ENCODE measurements around the gene PLA2R1.
A peak's percentile ranks its signal among the peaks of the same experiment; 100 is the strongest.

PLA2R1 gene

DNA sequence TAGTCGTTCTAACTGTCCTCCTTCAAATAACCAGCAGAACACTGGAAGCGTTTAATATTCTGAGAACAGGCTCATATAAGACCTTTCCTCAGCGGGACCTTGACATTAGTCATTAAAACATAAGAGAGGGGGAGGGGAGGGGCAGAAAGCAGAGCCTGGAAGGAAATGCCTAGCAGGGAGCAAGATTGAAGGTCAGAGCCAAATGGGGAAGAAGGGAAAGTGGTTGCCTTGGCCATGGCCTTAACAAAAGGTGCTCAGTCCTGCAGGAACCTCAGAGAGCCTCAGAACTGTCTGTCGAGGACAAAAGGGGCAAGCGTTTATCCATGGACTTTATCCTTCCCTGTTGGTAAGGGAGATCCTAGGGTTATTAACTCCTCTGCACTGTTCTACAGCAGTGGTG, 856 bp upstream of the PLA2R1 start:
- Histone ChIP-seq H3K9me3 (ENCODE audit: control insufficient read depth, insufficient read depth, low read depth, low read length) (peaks cover 7% of the 10 kb centered on the region), H3K27ac (ENCODE audit: low read depth, low read length) (no peak overlapping the region), H3K9ac (ENCODE audit: low read length) (peak overlapping the region; percentile 64), H3K27me3 (ENCODE audit: control insufficient read depth, insufficient read depth, low read length) (peaks cover 24% of the 10 kb centered on the region), H3K4me3 (ENCODE audit: low read depth, low read length) (peak overlapping the region; percentile 71), H3K36me3 (ENCODE audit: control insufficient read depth, insufficient read depth, low read length) (no peaks in the 10 kb centered on the region), H3K4me1 (ENCODE audit: control insufficient read depth, insufficient read depth, low read length) (peaks cover 8% of the 10 kb centered on the region)

DNA sequence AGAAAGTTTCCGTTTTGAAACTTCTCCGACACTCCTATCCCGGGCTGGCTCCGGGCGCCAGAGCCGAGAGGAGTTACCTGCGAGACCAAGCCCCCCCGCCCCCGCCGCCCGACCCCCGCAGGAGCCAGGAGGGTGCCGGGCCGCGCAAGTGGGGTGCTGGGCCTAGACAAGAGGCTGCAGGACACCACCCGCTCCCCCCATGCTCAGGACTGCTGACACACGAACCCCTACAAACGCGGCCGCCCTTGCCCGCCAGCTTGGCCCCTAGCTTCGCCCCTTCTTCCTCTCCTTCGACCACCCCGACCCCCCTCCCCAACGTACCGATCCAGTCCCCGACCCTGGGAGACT, 497 bp downstream of the PLA2R1 start:
- no peak overlapping the region for H3K9ac ChIP-seq (ENCODE audit: low read length)
- H3K4me3 ChIP-seq (ENCODE audit: low read depth, low read length): peak overlapping the region; percentile 71

DNA sequence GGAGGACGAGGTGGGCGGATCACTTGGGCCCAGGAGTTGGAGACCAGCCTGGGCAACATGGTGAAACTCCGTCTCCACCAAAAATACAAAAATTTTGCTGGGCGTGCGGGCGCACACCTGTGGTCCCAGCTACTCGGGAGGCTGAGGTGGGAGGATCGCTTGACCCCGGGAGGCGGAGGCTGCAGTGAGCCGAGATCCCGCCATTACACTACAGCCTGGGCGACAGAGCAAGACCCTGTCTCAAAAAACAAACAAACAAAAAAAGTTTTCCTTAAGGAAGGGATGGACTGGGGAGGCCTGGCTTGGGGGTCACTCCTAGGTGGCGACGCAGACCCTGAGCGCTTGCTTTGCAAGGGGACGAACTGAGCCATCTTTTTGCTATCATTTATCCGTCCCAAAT, 882 bp downstream of the PLA2R1 start:
- H3K4me1 ChIP-seq (ENCODE audit: control insufficient read depth, insufficient read depth, low read length): peaks cover 12% of the 10 kb centered on the region
- H3K27ac ChIP-seq (ENCODE audit: low read depth, low read length): no peak overlapping the region
- H3K9ac ChIP-seq (ENCODE audit: low read length): no peak overlapping the region
- H3K36me3 ChIP-seq (ENCODE audit: control insufficient read depth, insufficient read depth, low read length): no peaks in the 10 kb centered on the region
- peaks cover 24% of the 10 kb centered on the region for H3K27me3 ChIP-seq (ENCODE audit: control insufficient read depth, insufficient read depth, low read length)
- H3K4me3 ChIP-seq (ENCODE audit: low read depth, low read length): peak overlapping the region; percentile 71
- peaks cover 5% of the 10 kb centered on the region; the same call in 1 of the 2 replicates for H3K9me3 ChIP-seq (ENCODE audit: control insufficient read depth, insufficient read depth, low read depth, low read length)

More for the DNA sequence above, 497 bp downstream of the PLA2R1 start:
- peaks cover 24% of the 10 kb centered on the region for H3K27me3 ChIP-seq (ENCODE audit: control insufficient read depth, insufficient read depth, low read length)
- no peaks in the 10 kb centered on the region for H3K36me3 ChIP-seq (ENCODE audit: control insufficient read depth, insufficient read depth, low read length)
- H3K27ac ChIP-seq (ENCODE audit: low read depth, low read length): no peak overlapping the region
- H3K9me3 ChIP-seq (ENCODE audit: control insufficient read depth, insufficient read depth, low read depth, low read length): peaks cover 5% of the 10 kb centered on the region; the same call in 1 of the 2 replicates
- H3K4me1 ChIP-seq (ENCODE audit: control insufficient read depth, insufficient read depth, low read length): peaks cover 10% of the 10 kb centered on the region

DNA sequence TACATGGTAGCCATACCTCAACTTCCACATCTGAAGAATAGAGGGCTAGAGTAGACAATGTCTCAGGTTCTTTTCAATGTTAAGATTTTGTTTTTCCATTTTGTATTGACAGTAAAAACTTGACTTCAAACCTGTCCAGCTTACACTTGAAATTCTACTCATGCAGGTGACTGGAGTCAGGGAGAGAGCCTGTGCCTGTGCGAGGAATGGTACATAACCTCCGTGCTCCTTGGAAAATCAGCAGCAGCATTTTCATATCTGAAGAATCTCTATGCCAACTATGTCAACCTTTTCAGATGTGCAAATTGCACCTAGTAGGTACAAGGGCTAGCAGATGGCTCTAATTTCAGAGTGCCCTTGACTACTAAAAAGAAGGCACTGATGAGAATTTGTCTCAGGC, 2.1 kb downstream of the PLA2R1 start:
- H3K9ac ChIP-seq (ENCODE audit: low read length): no peak overlapping the region
- peaks cover 18% of the 10 kb centered on the region for H3K4me1 ChIP-seq (ENCODE audit: control insufficient read depth, insufficient read depth, low read length)
- no peak overlapping the region for H3K27ac ChIP-seq (ENCODE audit: low read depth, low read length)
- no peak overlapping the region for H3K4me3 ChIP-seq (ENCODE audit: low read depth, low read length)
- no peaks in the 10 kb centered on the region for H3K36me3 ChIP-seq (ENCODE audit: control insufficient read depth, insufficient read depth, low read length)
- no peaks in the 10 kb centered on the region for H3K9me3 ChIP-seq (ENCODE audit: control insufficient read depth, insufficient read depth, low read depth, low read length)
- H3K27me3 ChIP-seq (ENCODE audit: control insufficient read depth, insufficient read depth, low read length): peaks cover 24% of the 10 kb centered on the region

DNA sequence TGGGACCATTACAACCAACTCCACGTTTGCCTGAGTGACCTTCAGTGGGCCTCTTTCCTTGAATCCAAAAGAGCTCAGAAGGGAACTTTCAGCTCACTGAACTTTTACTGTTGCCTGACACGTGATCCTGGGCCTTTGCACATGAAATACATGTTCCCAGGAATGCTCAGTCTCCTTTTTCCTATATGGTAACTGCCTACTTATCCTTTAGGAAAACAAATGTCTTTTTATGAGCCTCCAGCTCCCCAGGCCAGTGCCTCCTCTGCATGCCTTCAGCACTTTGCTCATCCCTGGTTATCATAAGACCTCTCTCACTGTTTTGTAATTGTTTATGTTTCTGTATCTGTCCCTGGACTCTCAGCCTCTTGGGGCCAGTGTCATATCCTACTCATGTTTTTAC, 5.1 kb downstream of the PLA2R1 start:
- no peaks in the 10 kb centered on the region for H3K36me3 ChIP-seq (ENCODE audit: control insufficient read depth, insufficient read depth, low read length)
- peaks cover 13% of the 10 kb centered on the region for H3K27me3 ChIP-seq (ENCODE audit: control insufficient read depth, insufficient read depth, low read length)
- H3K27ac ChIP-seq (ENCODE audit: low read depth, low read length): no peak overlapping the region
- H3K9me3 ChIP-seq (ENCODE audit: control insufficient read depth, insufficient read depth, low read depth, low read length): no peaks in the 10 kb centered on the region
- H3K9ac ChIP-seq (ENCODE audit: low read length): no peak overlapping the region
- no peak overlapping the region for H3K4me3 ChIP-seq (ENCODE audit: low read depth, low read length)
- peaks cover 23% of the 10 kb centered on the region for H3K4me1 ChIP-seq (ENCODE audit: control insufficient read depth, insufficient read depth, low read length)

DNA sequence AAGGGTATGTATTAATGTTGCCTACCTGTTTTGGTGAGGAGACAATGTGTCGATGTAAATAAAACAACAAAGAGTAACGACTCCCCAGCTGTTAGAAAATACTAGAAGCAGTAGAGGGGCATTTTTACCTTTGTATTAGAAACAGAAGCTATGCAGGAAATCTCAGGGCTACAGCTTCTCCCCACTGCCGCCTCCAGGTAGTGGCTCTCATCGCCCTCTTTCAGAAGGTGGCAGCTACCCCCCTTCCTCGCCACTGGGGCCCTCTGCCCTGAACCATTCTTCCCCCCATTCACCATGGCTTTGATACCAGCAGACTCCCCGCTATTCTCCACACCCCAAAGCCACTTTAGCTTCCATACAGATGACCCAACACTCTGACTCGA, 6.7 kb downstream of the PLA2R1 start:
- no peak overlapping the region for H3K27ac ChIP-seq (ENCODE audit: low read depth, low read length)
- peaks cover 2% of the 10 kb centered on the region; the same call in 1 of the 2 replicates for H3K27me3 ChIP-seq (ENCODE audit: control insufficient read depth, insufficient read depth, low read length)
- H3K9ac ChIP-seq (ENCODE audit: low read length): no peak overlapping the region
- no peaks in the 10 kb centered on the region for H3K36me3 ChIP-seq (ENCODE audit: control insufficient read depth, insufficient read depth, low read length)
- no peak overlapping the region for H3K4me3 ChIP-seq (ENCODE audit: low read depth, low read length)
- peaks cover 27% of the 10 kb centered on the region for H3K4me1 ChIP-seq (ENCODE audit: control insufficient read depth, insufficient read depth, low read length)
- no peaks in the 10 kb centered on the region for H3K9me3 ChIP-seq (ENCODE audit: control insufficient read depth, insufficient read depth, low read depth, low read length)

DNA sequence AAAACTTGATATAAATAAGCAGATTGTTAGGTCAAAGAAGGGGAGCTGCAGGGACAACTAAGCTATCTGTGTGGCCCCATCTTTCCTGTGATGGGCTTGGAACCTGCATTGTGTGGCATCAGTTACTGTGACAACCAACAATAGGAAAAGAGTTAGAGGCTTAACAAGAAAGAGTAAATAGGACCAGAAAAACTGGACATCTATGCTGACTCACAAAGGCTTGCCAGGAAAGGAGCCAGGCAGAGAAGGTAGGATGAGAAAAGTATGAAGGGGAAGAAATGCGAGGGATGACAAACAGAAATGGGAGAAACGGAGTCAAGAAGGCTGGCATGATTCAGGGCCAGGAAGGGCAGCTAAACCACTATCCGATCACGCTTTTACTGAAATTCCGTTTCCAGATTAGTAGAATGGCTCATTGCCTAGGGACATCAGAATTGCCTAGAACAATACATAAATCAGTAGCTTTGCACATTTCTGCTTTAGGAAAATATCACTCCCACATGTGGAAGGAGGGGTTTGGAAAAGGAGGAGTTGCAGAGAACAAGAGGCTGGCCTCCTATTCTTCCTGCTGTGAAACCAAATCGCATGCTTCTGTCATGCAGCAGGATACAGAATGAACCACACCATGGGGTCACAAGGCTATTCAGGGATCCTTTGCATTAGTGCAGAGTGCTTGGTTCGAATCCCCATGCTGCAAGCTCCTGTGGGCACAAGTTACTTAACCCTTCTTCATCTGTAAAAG, 7.3 kb downstream of the PLA2R1 start:
- peaks cover 27% of the 10 kb centered on the region for H3K4me1 ChIP-seq (ENCODE audit: control insufficient read depth, insufficient read depth, low read length)
- no peak overlapping the region for H3K27ac ChIP-seq (ENCODE audit: low read depth, low read length)
- H3K36me3 ChIP-seq (ENCODE audit: control insufficient read depth, insufficient read depth, low read length): no peaks in the 10 kb centered on the region
- H3K4me3 ChIP-seq (ENCODE audit: low read depth, low read length): no peak overlapping the region
- H3K9me3 ChIP-seq (ENCODE audit: control insufficient read depth, insufficient read depth, low read depth, low read length): no peaks in the 10 kb centered on the region
- H3K9ac ChIP-seq (ENCODE audit: low read length): no peak overlapping the region
- H3K27me3 ChIP-seq (ENCODE audit: control insufficient read depth, insufficient read depth, low read length): no peaks in the 10 kb centered on the region

DNA sequence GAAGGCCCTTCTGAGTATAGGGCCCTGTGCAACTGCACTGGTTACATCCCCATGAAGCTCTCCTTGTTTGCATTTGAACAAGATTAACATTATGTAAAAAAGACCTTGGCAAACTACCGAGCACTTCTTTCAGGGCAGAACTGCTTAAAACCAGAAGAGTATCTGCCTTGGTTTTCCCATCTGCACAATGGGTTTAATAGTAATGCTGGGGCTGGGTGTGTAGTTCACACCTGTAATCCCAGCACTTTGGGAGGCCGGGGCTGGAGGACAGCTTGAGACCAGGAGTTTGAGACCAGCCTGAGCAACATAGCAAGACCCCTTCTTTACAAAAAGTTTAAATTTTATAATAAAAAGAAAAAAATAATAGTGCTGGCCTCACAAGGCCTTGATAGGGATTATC, 8.5 kb downstream of the PLA2R1 start:
- H3K27ac ChIP-seq (ENCODE audit: low read depth, low read length): no peak overlapping the region
- no peak overlapping the region for H3K9ac ChIP-seq (ENCODE audit: low read length)
- no peaks in the 10 kb centered on the region for H3K27me3 ChIP-seq (ENCODE audit: control insufficient read depth, insufficient read depth, low read length)
- no peaks in the 10 kb centered on the region for H3K36me3 ChIP-seq (ENCODE audit: control insufficient read depth, insufficient read depth, low read length)
- H3K4me1 ChIP-seq (ENCODE audit: control insufficient read depth, insufficient read depth, low read length): peaks cover 27% of the 10 kb centered on the region
- H3K4me3 ChIP-seq (ENCODE audit: low read depth, low read length): no peak overlapping the region
- no peaks in the 10 kb centered on the region for H3K9me3 ChIP-seq (ENCODE audit: control insufficient read depth, insufficient read depth, low read depth, low read length)

DNA sequence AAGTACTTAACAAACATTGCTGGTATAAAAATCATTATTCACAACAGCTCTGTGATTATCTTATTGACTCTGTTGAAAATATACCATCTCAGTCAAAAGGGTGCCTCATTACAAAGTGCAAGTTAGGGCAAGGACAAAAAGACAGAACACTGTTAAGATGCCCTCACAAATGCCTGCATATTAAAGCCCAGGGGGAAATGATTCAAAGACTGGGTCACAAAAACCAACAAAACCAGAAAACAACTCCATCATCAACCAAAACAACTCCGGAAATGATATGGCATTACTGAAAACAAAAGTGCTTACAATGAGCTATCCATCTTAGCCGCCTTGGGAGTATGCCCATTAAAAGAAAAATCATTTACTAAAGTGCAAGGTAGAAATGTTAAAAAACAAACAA, 9.9 kb downstream of the PLA2R1 start:
- Histone ChIP-seq H3K27me3 (ENCODE audit: control insufficient read depth, insufficient read depth, low read length) (no peaks in the 10 kb centered on the region), H3K9ac (ENCODE audit: low read length) (no peak overlapping the region), H3K36me3 (ENCODE audit: control insufficient read depth, insufficient read depth, low read length) (no peaks in the 10 kb centered on the region), H3K9me3 (ENCODE audit: control insufficient read depth, insufficient read depth, low read depth, low read length) (no peaks in the 10 kb centered on the region), H3K27ac (ENCODE audit: low read depth, low read length) (no peak overlapping the region), H3K4me1 (ENCODE audit: control insufficient read depth, insufficient read depth, low read length) (peaks cover 27% of the 10 kb centered on the region), H3K4me3 (ENCODE audit: low read depth, low read length) (no peak overlapping the region)

DNA sequence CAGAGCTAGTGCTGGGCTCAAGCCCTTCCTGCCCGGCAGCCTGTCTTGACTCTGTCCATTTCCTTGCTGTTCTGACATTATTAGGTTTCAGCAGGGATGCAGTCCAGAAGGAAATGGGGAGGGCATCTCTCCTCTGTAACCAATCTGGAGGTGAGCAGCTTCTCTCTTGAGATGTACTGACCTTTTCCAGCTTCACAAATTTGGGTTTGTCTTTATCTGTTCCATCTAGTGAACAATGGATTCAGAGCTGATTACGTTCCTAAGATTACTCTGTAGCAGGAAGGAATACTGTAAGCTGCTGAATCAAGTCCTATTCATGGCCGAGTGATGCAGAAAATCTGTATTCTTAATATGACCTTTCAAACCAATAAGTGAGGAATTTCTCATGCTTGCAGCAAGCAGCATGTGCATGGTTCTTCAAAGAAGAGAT, 11.0 kb downstream of the PLA2R1 start:
- Histone ChIP-seq H3K36me3 (ENCODE audit: control insufficient read depth, insufficient read depth, low read length) (no peaks in the 10 kb centered on the region), H3K27me3 (ENCODE audit: control insufficient read depth, insufficient read depth, low read length) (no peaks in the 10 kb centered on the region), H3K4me3 (ENCODE audit: low read depth, low read length) (no peak overlapping the region), H3K9me3 (ENCODE audit: control insufficient read depth, insufficient read depth, low read depth, low read length) (no peaks in the 10 kb centered on the region), H3K9ac (ENCODE audit: low read length) (no peak overlapping the region), H3K4me1 (ENCODE audit: control insufficient read depth, insufficient read depth, low read length) (peaks cover 23% of the 10 kb centered on the region), H3K27ac (ENCODE audit: low read depth, low read length) (no peak overlapping the region)

DNA sequence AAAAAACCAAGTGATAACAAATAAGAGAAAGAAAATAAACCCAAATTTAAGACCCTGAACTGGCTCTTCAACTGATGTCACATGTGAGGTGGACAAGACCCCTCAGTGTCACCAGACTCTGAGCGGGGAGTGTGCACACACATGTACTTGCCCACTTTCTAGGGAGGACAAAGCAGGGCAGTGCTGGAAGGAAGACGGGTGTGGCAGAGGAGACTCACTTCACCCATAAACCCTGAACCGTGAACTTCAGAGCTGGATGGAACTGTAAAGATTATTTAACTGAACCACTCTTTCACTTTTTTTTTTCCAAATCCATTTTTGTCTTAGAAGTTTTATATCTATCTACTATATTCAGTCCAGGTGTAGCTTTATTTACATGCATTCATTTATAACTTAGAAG, 12.3 kb downstream of the PLA2R1 start:
- no peak overlapping the region for H3K27ac ChIP-seq (ENCODE audit: low read depth, low read length)
- H3K27me3 ChIP-seq (ENCODE audit: control insufficient read depth, insufficient read depth, low read length): no peaks in the 10 kb centered on the region
- H3K4me3 ChIP-seq (ENCODE audit: low read depth, low read length): no peak overlapping the region
- H3K36me3 ChIP-seq (ENCODE audit: control insufficient read depth, insufficient read depth, low read length): no peaks in the 10 kb centered on the region
- no peak overlapping the region for H3K9ac ChIP-seq (ENCODE audit: low read length)
- H3K4me1 ChIP-seq (ENCODE audit: control insufficient read depth, insufficient read depth, low read length): peaks cover 15% of the 10 kb centered on the region
- no peaks in the 10 kb centered on the region for H3K9me3 ChIP-seq (ENCODE audit: control insufficient read depth, insufficient read depth, low read depth, low read length)

All from HUES6 (cell line).